IMR-90 (cell line): ENCODE measurements around the gene SLC26A1.

ENCODE experiments used
- BHLHE40 ChIP-seq: fragments of 150-350 bp; IDR thresholded peaks from 2 replicates; pipeline ENCODE4 v1.6.1; 2016; ENCODE audit warnings: mild to moderate bottlenecking, low read depth, low read length
- CEBPB ChIP-seq: IDR thresholded peaks from 2 replicates; pipeline ENCODE4 v1.6.1; 2012; ENCODE audit warnings: low read depth, low read length, improper control_type of control experiment
- MAZ ChIP-seq: IDR thresholded peaks from 2 replicates; pipeline ENCODE4 v1.6.1; 2012; ENCODE audit warnings: low read depth, mild to moderate bottlenecking, low read length, improper control_type of control experiment, moderate library complexity, borderline replicate concordance
- NFE2L2 ChIP-seq: fragments of 150-350 bp; IDR thresholded peaks from 2 replicates; pipeline ENCODE4 v1.6.1; 2016; ENCODE audit warnings: low read depth, mild to moderate bottlenecking, low read length
- POLR2A ChIP-seq: IDR thresholded peaks from 2 replicates; pipeline ENCODE4 v1.6.1; 2012; ENCODE audit warnings: mild to moderate bottlenecking, low read depth, low read length
- TF ChIP-seq, protein P1 (sequence below): conservative IDR thresholded peaks from 2 replicates; pipeline ENCODE4 v1.5.1; 2012; ENCODE audit warnings: mild to moderate bottlenecking, low read depth, low read length, improper control_type of control experiment

DNA sequence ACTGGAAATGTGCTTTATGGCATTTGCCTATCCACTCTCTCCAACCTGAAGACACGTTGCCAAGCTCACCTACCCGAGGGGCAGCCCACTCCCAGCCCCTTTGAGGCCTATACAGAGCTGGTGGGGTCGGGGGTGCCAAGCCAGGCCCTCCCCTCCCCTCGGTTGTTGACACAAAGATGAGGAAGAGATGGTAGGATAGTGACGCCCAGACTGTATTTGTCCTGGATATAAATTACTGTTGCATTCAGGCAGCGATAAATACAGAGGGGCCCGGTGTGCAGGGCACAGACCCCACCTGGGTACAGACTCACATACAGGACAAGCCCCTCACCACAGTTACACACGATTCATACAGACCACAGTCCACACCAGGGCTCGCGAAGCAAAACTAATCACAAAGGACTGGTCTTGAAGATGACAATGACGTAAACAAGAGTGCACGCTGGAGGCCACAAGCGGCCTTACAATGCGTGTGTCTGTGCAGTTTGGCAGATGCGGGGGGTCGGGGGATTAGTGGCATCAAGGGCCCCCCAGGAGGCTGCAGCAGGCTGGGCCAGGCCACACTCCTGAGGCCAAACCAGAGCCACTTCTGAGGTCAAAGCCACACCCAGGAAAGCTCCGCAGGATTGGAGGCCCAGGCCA is 34.4 kb downstream of the SLC26A1 start:
- no peak for TF ChIP-seq POLR2A
- TF ChIP-seq, protein P1, sequence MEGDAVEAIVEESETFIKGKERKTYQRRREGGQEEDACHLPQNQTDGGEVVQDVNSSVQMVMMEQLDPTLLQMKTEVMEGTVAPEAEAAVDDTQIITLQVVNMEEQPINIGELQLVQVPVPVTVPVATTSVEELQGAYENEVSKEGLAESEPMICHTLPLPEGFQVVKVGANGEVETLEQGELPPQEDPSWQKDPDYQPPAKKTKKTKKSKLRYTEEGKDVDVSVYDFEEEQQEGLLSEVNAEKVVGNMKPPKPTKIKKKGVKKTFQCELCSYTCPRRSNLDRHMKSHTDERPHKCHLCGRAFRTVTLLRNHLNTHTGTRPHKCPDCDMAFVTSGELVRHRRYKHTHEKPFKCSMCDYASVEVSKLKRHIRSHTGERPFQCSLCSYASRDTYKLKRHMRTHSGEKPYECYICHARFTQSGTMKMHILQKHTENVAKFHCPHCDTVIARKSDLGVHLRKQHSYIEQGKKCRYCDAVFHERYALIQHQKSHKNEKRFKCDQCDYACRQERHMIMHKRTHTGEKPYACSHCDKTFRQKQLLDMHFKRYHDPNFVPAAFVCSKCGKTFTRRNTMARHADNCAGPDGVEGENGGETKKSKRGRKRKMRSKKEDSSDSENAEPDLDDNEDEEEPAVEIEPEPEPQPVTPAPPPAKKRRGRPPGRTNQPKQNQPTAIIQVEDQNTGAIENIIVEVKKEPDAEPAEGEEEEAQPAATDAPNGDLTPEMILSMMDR, result no peak
- no peak for TF ChIP-seq CEBPB
- no peak for TF ChIP-seq NFE2L2
- TF ChIP-seq BHLHE40, result no peak
- no peak for TF ChIP-seq MAZ
